ENCODE data around the gene HCRTR1. TPM values are rescaled to one million over a fixed set of nuclear protein-coding genes. Genes with fewer than 3 reads are reported as not detected.

The HCRTR1 gene
- polyA plus RNA-seq, 3 donors from 2014 or later = not detected

GRCh38 chr1:31648641-31649357, 31.3 kb downstream of the HCRTR1 start:
- H3K4me3 Mint-ChIP-seq = no peak overlapping the region
- H3K27ac Mint-ChIP-seq = no peak overlapping the region
- peaks cover 7 to 15% (median 12%) of the 10 kb centered on the region in 3 donors for H3K27me3 Mint-ChIP-seq (ENCODE audit: low read depth in 3 of 3)
- H3K4me1 Mint-ChIP-seq = peaks cover 33 to 34% of the 10 kb centered on the region in 2 donors
- DNase-seq = no peak
- no peaks in the 10 kb centered on the region for H3K9me3 Mint-ChIP-seq
- peaks cover 0 to 4% (median 0%) of the 10 kb centered on the region in 3 donors for H3K36me3 Mint-ChIP-seq

- peaks cover 0 to 4% (median 0%) of the 10 kb centered on the region in 3 donors for H3K36me3 Mint-ChIP-seq
- no peak overlapping the region for H3K27ac Mint-ChIP-seq
- no peaks in the 10 kb centered on the region for H3K9me3 Mint-ChIP-seq
- no peak for DNase-seq
- peaks cover 0 to 4% (median 2%) of the 10 kb centered on the region in 3 donors for H3K27me3 Mint-ChIP-seq (ENCODE audit: low read depth in 3 of 3)
- H3K4me1 Mint-ChIP-seq = peaks cover 19% of the 10 kb centered on the region in 2 donors
- no peak overlapping the region for H3K4me3 Mint-ChIP-seq
Measured at GRCh38 chr1:31650161-31651088, 32.9 kb downstream of the HCRTR1 start.

- Mint-ChIP-seq H3K4me1 (peaks cover 12% of the 10 kb centered on the region in 2 donors), H3K36me3 (peaks cover 0 to 4% (median 0%) of the 10 kb centered on the region in 3 donors), H3K4me3 (no peak overlapping the region), H3K27me3 (ENCODE audit: low read depth in 3 of 3) (peaks cover 0 to 4% (median 2%) of the 10 kb centered on the region in 3 donors), H3K9me3 (no peaks in the 10 kb centered on the region), H3K27ac (no peak overlapping the region)
- no peak for DNase-seq
Measured at GRCh38 chr1:31651089-31651420, 33.6 kb downstream of the HCRTR1 start.

GRCh38 chr1:31651766-31652165, 34.3 kb downstream of the HCRTR1 start:
- peaks cover 0 to 2% (median 0%) of the 10 kb centered on the region in 3 donors for H3K36me3 Mint-ChIP-seq
- H3K27me3 Mint-ChIP-seq (ENCODE audit: low read depth in 3 of 3) = peaks cover 0 to 3% (median under 1%) of the 10 kb centered on the region in 3 donors
- no peak overlapping the region for H3K4me3 Mint-ChIP-seq
- no peak for DNase-seq
- H3K4me1 Mint-ChIP-seq = peaks cover 5 to 6% of the 10 kb centered on the region in 2 donors
- H3K27ac Mint-ChIP-seq = no peak overlapping the region
- H3K9me3 Mint-ChIP-seq = no peaks in the 10 kb centered on the region

- no peak for DNase-seq
- H3K27me3 Mint-ChIP-seq (ENCODE audit: low read depth in 3 of 3) = peaks cover 0 to 9% (median 0%) of the 10 kb centered on the region in 3 donors
- no peaks in the 10 kb centered on the region for H3K4me1 Mint-ChIP-seq
- no peak overlapping the region for H3K4me3 Mint-ChIP-seq
- no peaks in the 10 kb centered on the region for H3K9me3 Mint-ChIP-seq
- H3K27ac Mint-ChIP-seq = no peak overlapping the region
- no peaks in the 10 kb centered on the region for H3K36me3 Mint-ChIP-seq
Measured at GRCh38 chr1:31652891-31653499, 35.5 kb downstream of the HCRTR1 start.

- H3K4me1 Mint-ChIP-seq = no peaks in the 10 kb centered on the region
- H3K4me3 Mint-ChIP-seq = no peak overlapping the region
- DNase-seq = no peak
- peaks cover 0 to 9% (median 0%) of the 10 kb centered on the region in 3 donors for H3K27me3 Mint-ChIP-seq (ENCODE audit: low read depth in 3 of 3)
- H3K36me3 Mint-ChIP-seq = no peaks in the 10 kb centered on the region
- no peaks in the 10 kb centered on the region for H3K9me3 Mint-ChIP-seq
- H3K27ac Mint-ChIP-seq = no peak overlapping the region
Measured at GRCh38 chr1:31653717-31654473, 36.4 kb downstream of the HCRTR1 start.

GRCh38 chr1:31654474-31654776, 36.9 kb downstream of the HCRTR1 start:
- H3K36me3 Mint-ChIP-seq = no peaks in the 10 kb centered on the region
- no peaks in the 10 kb centered on the region for H3K9me3 Mint-ChIP-seq
- no peaks in the 10 kb centered on the region for H3K4me1 Mint-ChIP-seq
- no peak overlapping the region for H3K4me3 Mint-ChIP-seq
- DNase-seq = no peak
- peaks cover 0 to 9% (median 0%) of the 10 kb centered on the region in 3 donors for H3K27me3 Mint-ChIP-seq (ENCODE audit: low read depth in 3 of 3)
- H3K27ac Mint-ChIP-seq = no peak overlapping the region

GRCh38 chr1:31655104-31655503, 37.6 kb downstream of the HCRTR1 start:
- Mint-ChIP-seq H3K27ac (no peak overlapping the region), H3K36me3 (no peaks in the 10 kb centered on the region), H3K4me3 (no peak overlapping the region), H3K4me1 (no peaks in the 10 kb centered on the region), H3K9me3 (no peaks in the 10 kb centered on the region), H3K27me3 (ENCODE audit: low read depth in 3 of 3) (peaks cover 0 to 9% (median 0%) of the 10 kb centered on the region in 3 donors)
- DNase-seq = no peak

- H3K27me3 Mint-ChIP-seq (ENCODE audit: low read depth in 3 of 3) = peaks cover 0 to 9% (median 2%) of the 10 kb centered on the region in 3 donors
- DNase-seq = no peak
- no peaks in the 10 kb centered on the region for H3K4me1 Mint-ChIP-seq
- H3K27ac Mint-ChIP-seq = no peak overlapping the region
- H3K9me3 Mint-ChIP-seq = no peaks in the 10 kb centered on the region
- no peaks in the 10 kb centered on the region for H3K36me3 Mint-ChIP-seq
- no peak overlapping the region for H3K4me3 Mint-ChIP-seq
Measured at GRCh38 chr1:31655756-31656155, 38.3 kb downstream of the HCRTR1 start.

- H3K4me3 Mint-ChIP-seq = no peak overlapping the region
- no peak for DNase-seq
- H3K27me3 Mint-ChIP-seq (ENCODE audit: low read depth in 3 of 3) = peaks cover 0 to 9% (median 2%) of the 10 kb centered on the region in 3 donors
- H3K4me1 Mint-ChIP-seq = no peaks in the 10 kb centered on the region
- no peaks in the 10 kb centered on the region for H3K36me3 Mint-ChIP-seq
- no peaks in the 10 kb centered on the region for H3K9me3 Mint-ChIP-seq
- H3K27ac Mint-ChIP-seq = no peak overlapping the region
Measured at GRCh38 chr1:31657020-31657804, 39.7 kb downstream of the HCRTR1 start.

GRCh38 chr1:31657972-31658510, 40.6 kb downstream of the HCRTR1 start:
- H3K4me3 Mint-ChIP-seq = no peak overlapping the region
- DNase-seq = no peak
- H3K4me1 Mint-ChIP-seq = no peaks in the 10 kb centered on the region
- no peak overlapping the region for H3K27ac Mint-ChIP-seq
- no peaks in the 10 kb centered on the region for H3K36me3 Mint-ChIP-seq
- no peaks in the 10 kb centered on the region for H3K9me3 Mint-ChIP-seq
- peaks cover 0 to 9% (median 2%) of the 10 kb centered on the region in 3 donors for H3K27me3 Mint-ChIP-seq (ENCODE audit: low read depth in 3 of 3)

- Mint-ChIP-seq H3K27ac (no peak overlapping the region), H3K4me3 (no peak overlapping the region), H3K9me3 (no peaks in the 10 kb centered on the region), H3K4me1 (no peaks in the 10 kb centered on the region), H3K27me3 (ENCODE audit: low read depth in 3 of 3) (peaks cover 0 to 9% (median 5%) of the 10 kb centered on the region in 3 donors), H3K36me3 (no peaks in the 10 kb centered on the region)
- no peak for DNase-seq
Measured at GRCh38 chr1:31658721-31659120, 41.2 kb downstream of the HCRTR1 start.

GRCh38 chr1:31659889-31660288, 42.4 kb downstream of the HCRTR1 start:
- Mint-ChIP-seq H3K4me1 (no peaks in the 10 kb centered on the region), H3K27ac (no peak overlapping the region), H3K36me3 (no peaks in the 10 kb centered on the region), H3K4me3 (no peak overlapping the region), H3K27me3 (ENCODE audit: low read depth in 3 of 3) (peaks cover 0 to 9% (median 5%) of the 10 kb centered on the region in 3 donors), H3K9me3 (no peaks in the 10 kb centered on the region)
- DNase-seq = no peak

Data from immature natural killer cell (primary cell).